OCI-LY3 (cell line): Measurements from ENCODE around the gene YBX2.

Experiments
- CTCF ChIP-seq: fragments of 200-600, 300-600 bp; sonication (generic); IDR thresholded peaks from 2 replicates; pipeline ENCODE4 v1.5.1; 2014; ENCODE audit warnings: antibody characterized with exemption, low read length, low read depth
- EZH2phosphoT487 ChIP-seq: fragments of 200-600 bp; shearing (Covaris generic); IDR thresholded peaks from 2 replicates; pipeline ENCODE4 v1.6.1; 2018; ENCODE audit warnings: antibody characterized with exemption, mixed run types, low read depth

- TF ChIP-seq CTCF, result no peak
- TF ChIP-seq EZH2phosphoT487, result no peak
Observed at GRCh38 chr17:7294614-7295153, at the start of gene YBX2.
